GM21737 (cell line): ENCODE measurements around the gene GCG.
A peak's percentile ranks its signal among the peaks of the same experiment; 100 is the strongest.

ENCODE experiments used
- ATAC-seq: cut with Tn5 transposase; IDR thresholded peaks from one replicate; pipeline ENCODE4 v1.9.1; 2021; ENCODE audit warnings: mild to moderate bottlenecking, moderate library complexity; ENCODE audit not compliant: unreplicated experiment

Gene GCG

GRCh38 chr2:162149940-162150339 lies 2.1 kb downstream of the GCG start:
- ATAC-seq: no peak

GRCh38 chr2:162149466-162149865 lies 2.6 kb downstream of the GCG start:
- ATAC-seq: no peak

- no peak for ATAC-seq
Observed at GRCh38 chr2:162148956-162149355, 3.1 kb downstream of the GCG start.

GRCh38 chr2:162143969-162144368 lies 8.1 kb downstream of the GCG start:
- no peak for ATAC-seq

- no peak for ATAC-seq
Observed at GRCh38 chr2:162138310-162138709, 13.7 kb downstream of the GCG start.

- no peak for ATAC-seq
Observed at GRCh38 chr2:162127422-162127821, 24.6 kb downstream of the GCG start.

GRCh38 chr2:162126527-162126926 lies 25.5 kb downstream of the GCG start:
- ATAC-seq: no peak

- ATAC-seq: peak; percentile 85
Observed at GRCh38 chr2:162126111-162126519, 25.9 kb downstream of the GCG start.

- ATAC-seq: no peak
Observed at GRCh38 chr2:162125138-162125537, 26.9 kb downstream of the GCG start.

GRCh38 chr2:162123806-162124758 lies 28.0 kb downstream of the GCG start:
- ATAC-seq: no peak

GRCh38 chr2:162118166-162119031 lies 33.6 kb downstream of the GCG start:
- no peak for ATAC-seq

GRCh38 chr2:162116352-162116751 lies 35.7 kb downstream of the GCG start:
- ATAC-seq: no peak

GRCh38 chr2:162115076-162115475 lies 37.0 kb downstream of the GCG start:
- ATAC-seq: no peak

GRCh38 chr2:162114271-162114670 lies 37.8 kb downstream of the GCG start:
- no peak for ATAC-seq

- ATAC-seq: no peak
Observed at GRCh38 chr2:162113776-162114168, 38.3 kb downstream of the GCG start.

- no peak for ATAC-seq
Observed at GRCh38 chr2:162113088-162113775, 38.8 kb downstream of the GCG start.

- ATAC-seq: no peak
Observed at GRCh38 chr2:162111958-162112850, 39.8 kb downstream of the GCG start.

GRCh38 chr2:162107361-162107901 lies 44.6 kb downstream of the GCG start:
- no peak for ATAC-seq

GRCh38 chr2:162106746-162107145 lies 45.3 kb downstream of the GCG start:
- ATAC-seq: no peak

- no peak for ATAC-seq
Observed at GRCh38 chr2:162106146-162106551, 45.9 kb downstream of the GCG start.
